GM18502 (cell line): Measurements from ENCODE around the gene TRDMT1.
A peak's percentile ranks its signal among the peaks of the same experiment; 100 is the strongest.

Experiments
- ATAC-seq: cut with Tn5 transposase; IDR thresholded peaks from one replicate; pipeline ENCODE4 v1.9.1; 2021; ENCODE audit warnings: mild to moderate bottlenecking; ENCODE audit not compliant: unreplicated experiment, poor library complexity

The TRDMT1 gene

DNA sequence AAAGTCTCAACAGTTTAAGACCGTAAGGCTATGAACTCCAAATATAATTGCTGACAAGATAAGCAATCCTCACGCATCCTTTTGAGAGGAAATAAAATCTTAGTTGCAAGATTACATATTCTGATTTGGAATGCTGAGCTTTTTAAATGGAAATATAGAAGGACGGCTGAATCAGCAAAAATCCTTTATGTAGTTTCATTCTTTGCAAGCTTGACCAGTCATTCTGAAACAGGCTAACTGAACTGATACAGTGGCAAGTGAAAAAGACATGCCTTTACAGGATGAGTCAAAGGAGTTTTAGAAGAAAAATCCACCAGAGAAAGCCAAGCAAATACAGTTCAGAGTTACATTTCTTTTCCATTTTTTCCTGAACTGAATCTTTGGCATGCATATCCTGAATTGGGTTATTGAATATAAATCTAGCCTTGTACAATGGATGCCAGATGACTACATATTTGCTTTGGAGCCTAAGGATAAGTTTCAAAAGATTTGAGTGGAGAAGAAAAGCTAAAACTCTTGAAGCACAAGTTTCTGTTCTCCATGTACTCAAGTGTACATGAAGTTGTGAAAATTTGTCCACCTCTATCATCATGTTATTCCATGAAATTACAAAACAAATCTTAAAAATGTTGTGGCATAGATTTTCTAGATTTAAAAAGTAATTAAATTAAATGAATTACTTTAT, 30.9 kb upstream of the TRDMT1 start:
- no peak for ATAC-seq

- no peak for ATAC-seq
Measured at GRCh38 chr10:17231788-17232187, 30.3 kb upstream of the TRDMT1 start.

DNA sequence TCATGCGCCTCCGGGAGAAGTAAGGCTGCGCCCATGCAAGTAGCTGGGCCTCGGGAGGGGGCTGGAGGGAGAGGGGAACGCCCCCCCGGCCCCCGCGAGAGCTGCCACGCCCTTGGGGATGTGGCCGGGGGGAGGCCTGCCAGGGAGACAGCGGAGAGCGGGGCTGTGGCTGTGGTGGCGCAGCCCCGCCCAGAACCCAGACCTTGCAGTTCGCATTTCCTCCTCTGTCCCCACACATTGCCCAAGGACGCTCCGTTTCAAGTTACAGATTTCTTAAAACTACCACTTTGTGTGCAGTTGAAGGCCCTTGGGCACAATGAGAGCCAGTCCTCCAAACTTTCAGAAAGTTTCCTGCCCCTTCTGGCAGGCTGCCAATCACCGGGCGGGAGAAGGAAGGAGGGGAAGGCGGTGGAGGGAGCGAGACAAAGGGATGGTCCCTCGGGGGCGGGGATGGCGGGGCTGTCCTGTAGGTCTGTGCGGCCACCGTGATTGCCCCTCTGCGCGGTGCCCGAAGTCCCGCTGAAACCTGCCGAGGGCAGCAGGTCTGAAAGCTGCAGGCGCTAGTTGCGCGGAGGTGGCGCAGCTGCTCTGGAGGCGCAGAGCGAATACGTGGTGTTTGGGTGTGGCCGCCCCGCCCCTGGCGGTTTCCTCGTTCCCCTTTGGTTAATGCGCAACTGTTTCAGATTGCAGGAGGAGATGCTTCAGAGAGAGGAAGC, 28.7 kb upstream of the TRDMT1 start:
- peak; percentile 60 for ATAC-seq

DNA sequence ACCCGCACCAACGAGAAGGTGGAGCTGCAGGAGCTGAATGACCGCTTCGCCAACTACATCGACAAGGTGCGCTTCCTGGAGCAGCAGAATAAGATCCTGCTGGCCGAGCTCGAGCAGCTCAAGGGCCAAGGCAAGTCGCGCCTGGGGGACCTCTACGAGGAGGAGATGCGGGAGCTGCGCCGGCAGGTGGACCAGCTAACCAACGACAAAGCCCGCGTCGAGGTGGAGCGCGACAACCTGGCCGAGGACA, 28.2 kb upstream of the TRDMT1 start:
- ATAC-seq: peak; percentile 6

- ATAC-seq: peak; percentile 19
Measured at GRCh38 chr10:17229016-17229716, 27.7 kb upstream of the TRDMT1 start.

DNA sequence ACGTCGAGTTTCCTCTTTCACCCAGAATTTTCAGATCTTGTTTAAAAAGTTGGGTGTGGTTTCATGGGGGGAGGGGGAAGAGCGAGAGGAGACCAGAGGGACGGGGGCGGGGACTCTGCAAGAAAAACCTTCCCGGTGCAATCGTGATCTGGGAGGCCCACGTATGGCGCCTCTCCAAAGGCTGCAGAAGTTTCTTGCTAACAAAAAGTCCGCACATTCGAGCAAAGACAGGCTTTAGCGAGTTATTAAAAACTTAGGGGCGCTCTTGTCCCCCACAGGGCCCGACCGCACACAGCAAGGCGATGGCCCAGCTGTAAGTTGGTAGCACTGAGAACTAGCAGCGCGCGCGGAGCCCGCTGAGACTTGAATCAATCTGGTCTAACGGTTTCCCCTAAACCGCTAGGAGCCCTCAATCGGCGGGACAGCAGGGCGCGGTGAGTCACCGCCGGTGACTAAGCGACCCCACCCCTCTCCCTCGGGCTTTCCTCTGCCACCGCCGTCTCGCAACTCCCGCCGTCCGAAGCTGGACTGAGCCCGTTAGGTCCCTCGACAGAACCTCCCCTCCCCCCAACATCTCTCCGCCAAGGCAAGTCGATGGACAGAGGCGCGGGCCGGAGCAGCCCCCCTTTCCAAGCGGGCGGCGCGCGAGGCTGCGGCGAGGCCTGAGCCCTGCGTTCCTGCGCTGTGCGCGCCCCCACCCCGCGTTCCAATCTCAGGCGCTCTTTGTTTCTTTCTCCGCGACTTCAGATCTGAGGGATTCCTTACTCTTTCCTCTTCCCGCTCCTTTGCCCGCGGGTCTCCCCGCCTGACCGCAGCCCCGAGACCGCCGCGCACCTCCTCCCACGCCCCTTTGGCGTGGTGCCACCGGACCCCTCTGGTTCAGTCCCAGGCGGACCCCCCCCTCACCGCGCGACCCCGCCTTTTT, 26.9 kb upstream of the TRDMT1 start, which contains the start of gene VIM:
Gene VIM (plus strand): TSS at position 151 of the 925 bp plus-strand sequence. CDS start 1,182 bp downstream, outside the sequence.
- peak; percentile 39 for ATAC-seq

- peak; percentile 27 for ATAC-seq
Measured at GRCh38 chr10:17227367-17228090, 26.1 kb upstream of the TRDMT1 start.

- no peak for ATAC-seq
Measured at GRCh38 chr10:17226891-17227303, 25.4 kb upstream of the TRDMT1 start.

- ATAC-seq: no peak
Measured at GRCh38 chr10:17225808-17226207, 24.3 kb upstream of the TRDMT1 start.

GRCh38 chr10:17222329-17222728, 20.9 kb upstream of the TRDMT1 start:
- no peak for ATAC-seq

DNA sequence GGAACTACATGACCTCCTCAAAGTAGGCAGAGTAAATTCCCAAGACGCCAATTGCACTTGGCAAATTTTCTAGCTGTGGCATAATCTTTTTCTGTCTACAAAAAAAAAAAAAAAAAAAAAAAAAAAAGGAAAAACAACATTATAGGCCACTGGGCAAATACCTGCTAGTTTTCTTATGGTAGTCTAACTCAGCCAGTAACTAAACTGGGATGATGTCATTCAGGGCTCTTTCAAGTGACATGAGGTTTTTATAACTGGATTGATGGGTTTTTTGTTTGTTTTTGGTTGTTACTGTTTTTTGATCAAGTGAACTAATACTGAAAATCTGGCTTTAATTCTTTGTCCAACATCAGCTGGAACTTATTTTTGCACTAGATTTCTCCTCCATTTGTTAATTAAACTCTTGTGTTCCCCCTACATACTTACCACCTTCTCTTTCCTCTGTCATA, 19.2 kb upstream of the TRDMT1 start:
- ATAC-seq: no peak

DNA sequence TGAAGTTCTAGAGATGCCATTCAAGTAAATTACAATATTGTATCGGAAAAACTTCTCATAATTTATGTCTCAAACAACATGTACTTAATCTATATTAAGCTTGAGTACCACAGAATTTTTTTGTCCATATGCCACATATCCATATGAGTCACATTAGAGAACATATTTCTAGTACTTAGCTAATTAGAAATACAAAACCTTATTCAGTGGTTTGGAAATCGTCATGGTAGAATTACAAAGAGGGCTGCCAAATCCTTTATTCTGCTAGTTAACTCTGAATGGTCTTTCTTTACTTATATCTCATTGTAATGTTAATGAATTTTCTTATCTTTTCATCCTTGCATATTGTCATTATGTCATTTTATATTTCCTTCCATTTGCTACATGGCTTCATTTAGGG, 17.6 kb upstream of the TRDMT1 start:
- no peak for ATAC-seq

DNA sequence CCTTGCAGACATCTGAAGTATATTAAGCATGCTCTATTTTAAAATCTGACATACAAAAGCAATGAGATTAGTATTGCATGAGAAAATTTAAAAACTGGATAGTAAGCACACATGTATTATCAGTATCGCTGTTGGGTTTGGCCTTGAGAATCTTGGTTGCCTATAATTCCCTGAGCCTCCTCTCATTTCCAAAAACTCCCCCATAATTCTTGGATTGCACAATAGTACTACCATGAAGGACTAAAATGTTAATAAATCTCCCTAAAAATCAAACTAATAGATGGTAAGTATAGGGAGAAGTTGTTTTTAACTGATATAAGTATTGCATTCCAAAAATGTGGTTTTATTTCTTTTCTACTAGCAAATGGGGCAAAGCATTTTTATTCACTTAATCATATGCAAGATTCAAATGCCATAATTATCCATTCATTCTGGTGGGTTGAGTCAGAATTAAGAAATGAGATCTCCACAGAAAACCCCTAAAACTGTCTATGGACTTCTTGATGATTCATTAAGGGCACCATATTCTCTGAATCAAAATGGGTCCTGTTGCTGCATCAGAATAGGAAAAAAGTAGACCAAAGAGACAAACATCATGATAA, 16.3 kb upstream of the TRDMT1 start:
- no peak for ATAC-seq

DNA sequence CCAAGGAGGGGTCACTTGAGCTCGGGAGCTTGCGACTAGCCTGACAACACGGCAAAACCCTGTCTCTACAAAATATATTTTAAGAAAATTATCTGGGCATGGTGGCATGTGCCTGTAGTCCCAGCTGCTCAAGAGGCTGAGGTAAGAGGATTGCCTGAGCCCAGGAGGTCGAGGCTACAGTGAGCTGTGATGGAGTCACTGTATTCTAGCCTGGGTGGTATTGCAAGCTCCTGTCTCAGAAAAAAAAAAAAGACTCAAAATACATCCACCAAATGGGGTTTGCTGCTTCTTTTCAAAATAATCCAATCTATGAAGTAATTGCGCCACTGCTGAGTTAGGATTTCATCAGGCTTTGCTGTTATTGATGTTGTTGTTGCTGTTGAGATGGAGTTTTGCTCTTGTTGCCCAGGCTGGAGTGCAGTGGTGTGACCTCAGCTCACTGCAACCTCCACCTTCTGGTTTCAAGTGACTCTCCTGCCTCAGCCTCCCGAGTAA, 15.5 kb upstream of the TRDMT1 start:
- ATAC-seq: no peak

DNA sequence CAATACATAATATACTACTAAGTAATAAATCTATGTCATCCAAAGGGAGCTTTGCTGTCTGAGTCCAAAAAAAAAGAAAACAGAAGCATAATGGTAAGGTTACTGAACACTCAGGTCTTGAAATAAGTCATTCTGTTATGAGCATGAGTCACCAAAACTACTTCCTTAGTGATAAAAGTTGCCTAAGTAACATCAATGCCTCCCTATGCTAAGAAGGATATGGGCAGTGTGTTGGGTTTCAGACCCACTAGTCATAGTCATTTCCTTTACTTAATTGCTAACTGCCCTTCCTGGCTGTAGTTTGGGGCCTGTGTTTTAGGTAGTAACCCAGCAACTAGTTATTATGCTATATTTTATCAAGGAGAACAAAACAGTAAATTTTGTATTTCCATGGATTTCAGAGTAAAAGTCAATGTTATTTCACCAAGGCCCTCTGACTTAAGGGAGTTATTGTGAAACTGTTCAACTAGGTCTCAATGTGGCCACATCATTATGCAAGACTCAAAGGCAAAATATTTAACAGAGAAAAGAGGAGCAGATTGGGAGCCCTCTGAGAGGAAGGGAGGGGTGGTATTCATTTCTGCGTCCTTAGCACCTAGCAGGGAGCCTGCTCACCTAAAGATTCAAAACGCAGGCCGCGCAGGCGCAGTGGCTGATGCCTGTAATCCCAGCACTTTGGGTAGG, 14.9 kb upstream of the TRDMT1 start:
- peak; percentile 100 for ATAC-seq

DNA sequence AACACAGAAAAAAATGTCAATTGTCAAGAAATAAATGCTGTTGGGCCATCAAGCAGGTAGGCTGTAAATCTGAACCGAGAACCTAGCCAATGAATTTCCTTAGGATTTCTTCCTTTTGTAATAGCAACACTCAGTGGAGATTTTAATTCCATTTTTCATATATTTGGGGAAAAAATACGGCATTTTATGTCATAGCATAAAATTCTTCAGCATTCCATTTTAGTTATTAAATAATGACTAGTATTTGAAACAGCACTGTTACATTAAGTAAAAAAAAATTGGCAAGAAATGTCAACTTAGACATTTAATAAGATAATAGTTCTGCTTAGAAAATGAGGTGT, 14.3 kb upstream of the TRDMT1 start:
- ATAC-seq: no peak

- ATAC-seq: no peak
Measured at GRCh38 chr10:17214971-17215781, 13.7 kb upstream of the TRDMT1 start.

GRCh38 chr10:17214526-17214925, 13.1 kb upstream of the TRDMT1 start:
- ATAC-seq: no peak
